Transverse colon (tissue), 4 donors: ENCODE data around the gene CACNA1G. TPM values are rescaled to one million over a fixed set of nuclear protein-coding genes. Genes with fewer than 3 reads are reported as not detected.

Experiments used
- DNase-seq: peaks from one replicate; pipeline ENCODE4 v3.0.0-alpha.2; 2019
- H3K27ac ChIP-seq, 4 donors: fragments of 200-600 bp; sonication (generic); 2 replicates each; pipeline ENCODE4 v1.5.1; 2016 to 2018; ENCODE audit warnings: inconsistent platforms in 4 of 4
- H3K27me3 ChIP-seq: fragments of 200-600 bp; sonication (generic); 2 replicates; pipeline ENCODE4 v1.5.1; 2017; ENCODE audit warnings: inconsistent platforms
- H3K36me3 ChIP-seq, 4 donors: fragments of 200-600 bp; sonication (generic); 2 replicates each; pipeline ENCODE4 v1.5.1; 2017 to 2019; ENCODE audit warnings: inconsistent platforms in 4 of 4
- H3K4me1 ChIP-seq, 4 donors: fragments of 200-600 bp; sonication (generic); 2 replicates each; pipeline ENCODE4 v1.5.1; 2017 to 2020; ENCODE audit warnings: inconsistent platforms in 4 of 4
- H3K4me3 ChIP-seq, 4 donors: fragments of 200-600 bp; sonication (generic); 1 replicate in 1 of 4; 2 replicates in 3 of 4; pipeline versions ENCODE4 v1.5.1 to v1.6.1; 2017 to 2019; ENCODE audit warnings: inconsistent platforms in 4 of 4
- H3K9me3 ChIP-seq, 2 donors: fragments of 200-600 bp; sonication (generic); 2 replicates each; pipeline ENCODE4 v1.5.1; 2017 to 2019; ENCODE audit warnings: inconsistent platforms in 2 of 2
- EP300 ChIP-seq: sonication (generic); formaldehyde crosslinking; IDR thresholded peaks from one replicate; pipeline ENCODE4 v1.6.1; 2017; ENCODE audit warnings: antibody characterized with exemption, low read depth
- POLR2A ChIP-seq: fragments of 450-650 bp; IDR thresholded peaks from one replicate; pipeline ENCODE4 v1.6.1; 2016; ENCODE audit warnings: antibody characterized with exemption, mild to moderate bottlenecking, moderate library complexity
- POLR2AphosphoS5 ChIP-seq, 3 donors: sonication (generic); formaldehyde crosslinking; IDR thresholded peaks; one replicate each; pipeline ENCODE4 v1.6.1; 2016; ENCODE audit warnings: antibody characterized with exemption in 3 of 3
- WGBS, 2 donors: methylation state at CpG; one replicate each; pipeline ENCODE4 v1.1.5; 2018; ENCODE audit warnings: low coverage in 1 of 2; 5-methylcytosine and 5-hydroxymethylcytosine counted together
- in situ Hi-C, 4 donors: fragments of 200-750 bp; cut with MboI; loops; one replicate each; pipeline versions ENCODE4 v1.15.0 to v1.15.1; 2017; ENCODE audit warnings: low sequenced_read_pairs in 3 of 4, low pct_ligation_motif_present in 1 of 4, low pct_unique_long_range_greater_than_20kb in 1 of 4
- intact Hi-C: fragments of 100-400 bp; cut with DNase I; formaldehyde crosslinking; loops from one replicate; pipeline ENCODE4 v1.15.1; 2023; ENCODE audit warnings: low total_unique reads
- total RNA-seq, 4 donors: library from RNA; depleted of rRNA; stranded (reverse); fragments of >200 nt; gene quantifications; one replicate each; pipeline ENCODE4 v1.1.0, GENCODE V29; 2016
- TF ChIP-seq, protein P1 (sequence below), 5 experiments: fragments of 200-600 bp in 3 of 5; fragments of 450-650 bp in 2 of 5; sonication (generic) in 3 of 5; IDR thresholded peaks; 1 replicate in 2 of 5; 2 replicates in 3 of 5; pipeline ENCODE4 v1.5.1; 2016 to 2017; ENCODE audit warnings: antibody characterized with exemption in 5 of 5, inconsistent platforms in 3 of 5, mild to moderate bottlenecking in 2 of 5, moderate library complexity in 1 of 5

The CACNA1G gene
- total RNA-seq, 4 donors from 2014 or later: 0.14 TPM; not detected in 3

- no peak overlapping the region for H3K27ac ChIP-seq
- H3K4me3 ChIP-seq: no peak overlapping the region
- no peaks in the 10 kb centered on the region for H3K9me3 ChIP-seq
- 89% methylated on average over 9 of the region's 9 CpGs; no CpG with 5 or more reads in 1 of the 2 donors for WGBS, 2 donors
- H3K27me3 ChIP-seq: no peaks in the 10 kb centered on the region
- in situ Hi-C loops (no loop called here), intact Hi-C loops (no loop called here)
- no peak for DNase-seq
- no peaks in the 10 kb centered on the region for H3K36me3 ChIP-seq
- H3K4me1 ChIP-seq: peaks cover 0 to 4% (median under 1%) of the 10 kb centered on the region in 4 donors
- TF ChIP-seq, protein P1, sequence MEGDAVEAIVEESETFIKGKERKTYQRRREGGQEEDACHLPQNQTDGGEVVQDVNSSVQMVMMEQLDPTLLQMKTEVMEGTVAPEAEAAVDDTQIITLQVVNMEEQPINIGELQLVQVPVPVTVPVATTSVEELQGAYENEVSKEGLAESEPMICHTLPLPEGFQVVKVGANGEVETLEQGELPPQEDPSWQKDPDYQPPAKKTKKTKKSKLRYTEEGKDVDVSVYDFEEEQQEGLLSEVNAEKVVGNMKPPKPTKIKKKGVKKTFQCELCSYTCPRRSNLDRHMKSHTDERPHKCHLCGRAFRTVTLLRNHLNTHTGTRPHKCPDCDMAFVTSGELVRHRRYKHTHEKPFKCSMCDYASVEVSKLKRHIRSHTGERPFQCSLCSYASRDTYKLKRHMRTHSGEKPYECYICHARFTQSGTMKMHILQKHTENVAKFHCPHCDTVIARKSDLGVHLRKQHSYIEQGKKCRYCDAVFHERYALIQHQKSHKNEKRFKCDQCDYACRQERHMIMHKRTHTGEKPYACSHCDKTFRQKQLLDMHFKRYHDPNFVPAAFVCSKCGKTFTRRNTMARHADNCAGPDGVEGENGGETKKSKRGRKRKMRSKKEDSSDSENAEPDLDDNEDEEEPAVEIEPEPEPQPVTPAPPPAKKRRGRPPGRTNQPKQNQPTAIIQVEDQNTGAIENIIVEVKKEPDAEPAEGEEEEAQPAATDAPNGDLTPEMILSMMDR (IDR thresholded peaks at IDR 0.05): no peak
- no peak for TF ChIP-seq POLR2AphosphoS5 (IDR thresholded peaks at IDR 0.05)
- TF ChIP-seq POLR2A: no peak
- TF ChIP-seq EP300: no peak
Measured at GRCh38 chr17:50668838-50669581, 108.5 kb downstream of the CACNA1G start.

GRCh38 chr17:50672071-50672470, 111.6 kb downstream of the CACNA1G start:
- no peak for DNase-seq
- Histone ChIP-seq H3K27ac (no peak overlapping the region), H3K4me1 (peaks cover 2 to 30% (median 23%) of the 10 kb centered on the region in 4 donors), H3K4me3 (no peak overlapping the region), H3K36me3 (no peaks in the 10 kb centered on the region), H3K27me3 (no peaks in the 10 kb centered on the region), H3K9me3 (no peaks in the 10 kb centered on the region)
- intact Hi-C loops (no loop called here), in situ Hi-C loops (no loop called here)
- WGBS, 2 donors: 91 to 93% methylated on average over 4 to 5 of the region's 5 CpGs
- TF ChIP-seq EP300 (no peak), POLR2AphosphoS5 (IDR thresholded peaks at IDR 0.05) (no peak), POLR2A (no peak)
- TF ChIP-seq, protein P1 (IDR thresholded peaks at IDR 0.05): no peak

DNA sequence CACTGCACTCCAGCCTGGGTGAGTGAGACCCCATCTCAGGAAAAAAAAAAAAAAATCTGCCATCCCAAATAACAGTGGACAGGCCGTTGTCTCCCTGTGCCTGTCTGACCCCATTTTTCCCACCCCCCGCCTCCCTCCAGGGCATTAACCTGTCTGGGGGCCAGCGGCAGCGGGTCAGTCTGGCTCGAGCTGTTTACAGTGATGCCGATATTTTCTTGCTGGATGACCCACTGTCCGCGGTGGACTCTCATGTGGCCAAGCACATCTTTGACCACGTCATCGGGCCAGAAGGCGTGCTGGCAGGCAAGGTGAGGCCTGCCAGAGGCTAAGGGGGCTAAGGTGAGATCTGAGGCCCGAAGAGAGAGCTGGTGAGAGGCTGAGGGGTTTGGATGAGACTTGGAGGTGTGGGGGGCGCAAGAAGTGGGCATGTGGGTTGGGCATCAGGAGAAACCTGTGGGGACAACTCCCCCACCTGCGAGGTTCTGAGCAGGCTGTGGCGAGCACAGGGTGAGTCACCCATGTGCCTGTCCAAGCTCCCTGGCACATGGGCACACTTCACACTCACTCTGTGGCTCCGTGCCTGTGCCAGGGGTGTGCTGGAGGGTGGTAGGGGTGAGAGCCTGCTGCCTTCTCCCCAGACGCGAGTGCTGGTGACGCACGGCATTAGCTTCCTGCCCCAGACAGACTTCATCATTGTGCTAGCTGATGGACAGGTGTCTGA, 112.5 kb downstream of the CACNA1G start:
- H3K27me3 ChIP-seq: no peaks in the 10 kb centered on the region
- H3K9me3 ChIP-seq: no peaks in the 10 kb centered on the region
- in situ Hi-C loops (no loop called here), intact Hi-C loops (no loop called here)
- no peak overlapping the region for H3K4me3 ChIP-seq
- no peaks in the 10 kb centered on the region for H3K36me3 ChIP-seq
- H3K4me1 ChIP-seq: peaks cover 2 to 30% (median 23%) of the 10 kb centered on the region in 4 donors
- WGBS, 2 donors: 88 to 98% methylated on average over 5 to 20 of the region's 20 CpGs
- TF ChIP-seq EP300: no peak
- TF ChIP-seq, protein P1 (IDR thresholded peaks at IDR 0.05): no peak
- TF ChIP-seq POLR2AphosphoS5 (IDR thresholded peaks at IDR 0.05): no peak
- no peak for TF ChIP-seq POLR2A
- H3K27ac ChIP-seq: peak overlapping the region in 1 of 4 donors; percentile 75
- no peak for DNase-seq

DNA sequence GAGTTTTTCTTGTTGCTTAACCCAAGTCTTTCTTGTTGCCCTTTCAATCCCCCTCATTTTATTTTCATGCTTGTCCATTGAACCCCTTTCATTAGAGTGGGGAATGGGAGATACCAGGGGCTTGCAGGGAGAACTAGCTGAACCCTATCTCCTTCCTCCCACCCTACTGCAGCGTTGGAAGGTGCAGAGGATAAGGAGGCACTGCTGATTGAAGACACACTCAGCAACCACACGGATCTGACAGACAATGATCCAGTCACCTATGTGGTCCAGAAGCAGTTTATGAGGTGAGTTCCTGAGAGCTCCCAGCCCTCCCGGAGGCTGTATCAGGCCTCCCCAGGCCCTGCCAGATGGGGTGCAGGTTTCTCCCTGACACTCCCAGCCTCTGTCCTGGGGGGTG, 114.7 kb downstream of the CACNA1G start:
- in situ Hi-C loops: no loop called here
- Histone ChIP-seq H3K27ac (peak overlapping the region; percentile 66 to 75 (median 74)), H3K9me3 (no peaks in the 10 kb centered on the region), H3K36me3 (no peaks in the 10 kb centered on the region), H3K4me3 (no peak overlapping the region), H3K4me1 (peaks cover 2 to 30% (median 23%) of the 10 kb centered on the region in 4 donors), H3K27me3 (no peaks in the 10 kb centered on the region)
- DNase-seq: no peak
- WGBS, 2 donors: 40 to 45% methylated on average over 1 to 3 of the region's 3 CpGs
- intact Hi-C loops: no loop called here
- TF ChIP-seq POLR2A: no peak
- no peak for TF ChIP-seq POLR2AphosphoS5 (IDR thresholded peaks at IDR 0.05)
- no peak for TF ChIP-seq EP300
- TF ChIP-seq, protein P1 (IDR thresholded peaks at IDR 0.05): no peak
